GM12801 (cell line): Measurements from ENCODE around the gene TRMT112.

Experiments used
- TF ChIP-seq, protein P1 (sequence below): IDR thresholded peaks from one replicate; pipeline ENCODE4 v1.5.1; 2011; ENCODE audit warnings: control low read depth; ENCODE audit not compliant: insufficient read length; ENCODE audit errors: extremely low read depth

TRMT112 gene

GRCh38 chr11:64349025-64349387, 31.6 kb upstream of the TRMT112 start:
- TF ChIP-seq, protein P1, sequence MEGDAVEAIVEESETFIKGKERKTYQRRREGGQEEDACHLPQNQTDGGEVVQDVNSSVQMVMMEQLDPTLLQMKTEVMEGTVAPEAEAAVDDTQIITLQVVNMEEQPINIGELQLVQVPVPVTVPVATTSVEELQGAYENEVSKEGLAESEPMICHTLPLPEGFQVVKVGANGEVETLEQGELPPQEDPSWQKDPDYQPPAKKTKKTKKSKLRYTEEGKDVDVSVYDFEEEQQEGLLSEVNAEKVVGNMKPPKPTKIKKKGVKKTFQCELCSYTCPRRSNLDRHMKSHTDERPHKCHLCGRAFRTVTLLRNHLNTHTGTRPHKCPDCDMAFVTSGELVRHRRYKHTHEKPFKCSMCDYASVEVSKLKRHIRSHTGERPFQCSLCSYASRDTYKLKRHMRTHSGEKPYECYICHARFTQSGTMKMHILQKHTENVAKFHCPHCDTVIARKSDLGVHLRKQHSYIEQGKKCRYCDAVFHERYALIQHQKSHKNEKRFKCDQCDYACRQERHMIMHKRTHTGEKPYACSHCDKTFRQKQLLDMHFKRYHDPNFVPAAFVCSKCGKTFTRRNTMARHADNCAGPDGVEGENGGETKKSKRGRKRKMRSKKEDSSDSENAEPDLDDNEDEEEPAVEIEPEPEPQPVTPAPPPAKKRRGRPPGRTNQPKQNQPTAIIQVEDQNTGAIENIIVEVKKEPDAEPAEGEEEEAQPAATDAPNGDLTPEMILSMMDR, result no peak

GRCh38 chr11:64348383-64349024, 31.1 kb upstream of the TRMT112 start:
- TF ChIP-seq, protein P1, result no peak

DNA sequence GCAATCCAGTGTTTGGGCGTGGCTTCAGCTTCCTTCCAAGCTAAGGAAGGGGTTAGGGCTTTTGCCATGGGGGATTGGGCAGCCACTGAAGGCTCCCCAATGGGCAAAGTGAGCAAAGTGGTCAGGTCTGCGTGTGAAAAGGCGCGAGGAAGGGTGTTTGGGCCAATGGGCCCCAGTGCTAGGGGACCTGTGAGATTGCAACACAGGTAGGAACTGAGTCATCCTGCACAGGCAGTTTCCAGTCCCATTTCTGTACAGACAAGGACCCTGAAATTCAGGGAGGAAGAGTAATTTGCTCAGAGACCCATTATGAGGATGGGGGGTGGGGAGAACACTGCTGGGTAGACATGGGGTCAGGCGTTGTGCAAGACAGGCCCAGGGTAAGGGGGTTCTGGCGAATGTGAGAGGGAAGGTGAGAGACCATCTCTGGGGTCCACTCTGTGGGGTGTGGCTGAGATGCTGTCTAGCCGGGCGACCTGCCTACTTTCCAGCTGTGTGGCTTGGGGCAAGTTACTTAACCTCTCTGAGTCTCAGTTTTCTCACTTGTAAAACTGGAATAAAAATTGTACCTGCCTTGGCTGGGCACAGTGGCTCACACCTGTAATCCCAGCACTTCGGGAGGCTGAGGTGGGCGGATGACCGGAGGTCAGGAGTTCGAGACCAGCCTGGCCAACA, 30.0 kb upstream of the TRMT112 start:
- TF ChIP-seq, protein P1, result no peak

GRCh38 chr11:64344787-64345186, 27.4 kb upstream of the TRMT112 start:
- TF ChIP-seq, protein P1, result no peak

GRCh38 chr11:64343767-64344559, 26.6 kb upstream of the TRMT112 start:
- TF ChIP-seq, protein P1, result no peak

DNA sequence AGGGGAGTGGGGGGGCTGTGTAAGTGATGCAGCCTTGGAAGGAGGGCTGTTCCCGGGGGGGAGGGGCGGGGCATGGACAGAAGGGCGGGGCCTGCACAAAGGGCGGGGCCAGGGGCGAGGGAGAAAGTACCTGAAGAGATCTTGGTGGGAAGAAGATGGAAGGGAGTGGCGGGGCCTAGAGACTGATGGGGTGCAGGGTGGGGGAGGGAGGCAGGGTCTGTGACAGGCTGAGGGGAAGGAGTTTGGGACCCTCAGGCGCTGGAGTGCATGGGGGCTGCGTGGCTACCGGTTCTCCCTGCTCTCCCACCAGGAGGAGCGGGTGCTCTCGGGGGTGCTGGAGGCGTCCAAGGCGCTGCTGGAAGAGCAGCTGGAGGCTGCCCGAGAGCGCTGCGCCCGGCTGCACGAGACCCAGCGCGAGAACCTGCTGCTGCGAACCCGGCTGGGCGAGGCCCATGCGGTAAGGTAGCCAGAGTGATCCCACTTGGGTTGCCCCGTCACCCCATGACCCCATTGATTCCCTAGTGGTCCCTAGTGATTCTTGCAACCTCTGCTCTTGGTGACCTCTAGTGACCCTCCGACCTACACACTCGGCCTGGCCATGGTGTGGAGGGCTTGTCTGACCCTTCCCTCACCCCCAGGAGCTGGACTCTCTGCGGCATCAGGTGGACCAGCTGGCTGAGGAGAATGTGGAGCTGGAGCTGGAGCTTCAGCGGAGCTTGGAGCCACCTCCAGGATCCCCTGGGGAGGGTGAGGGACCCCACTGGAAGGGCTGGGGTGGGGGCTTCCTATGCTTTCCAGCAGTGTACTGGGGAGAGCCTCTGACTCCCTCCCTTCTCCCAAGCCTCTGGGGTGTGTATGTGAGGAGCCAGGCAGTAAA, 25.7 kb upstream of the TRMT112 start:
- TF ChIP-seq, protein P1, result no peak
